Pancreas (tissue), 10 donors: ENCODE data around the gene STRN4. TPM values are rescaled to one million over a fixed set of nuclear protein-coding genes. Genes with fewer than 3 reads are reported as not detected.

ENCODE experiments used
- ATAC-seq, 4 donors: fragments of 200-7000 bp; cut with Tn5 transposase; one replicate each; pipeline versions ENCODE4 v1.8.0 to v1.9.1; 2020; ENCODE audit warnings: mild to moderate bottlenecking in 4 of 4, moderate library complexity in 4 of 4
- DNase-seq, 6 donors: peaks; one replicate each; pipeline ENCODE4 v3.0.0-alpha.2; 2020
- FAIRE-seq: peaks from 2 replicates; lab custom pipeline; 2012; peaks lifted over from hg19 to GRCh38; lab: Jason Lieb, UNC
- H3K27ac ChIP-seq, 4 donors: fragments of 200-600 bp; sonication (generic); 1 replicate in 3 of 4; 2 replicates in 1 of 4; pipeline versions ENCODE4 v1.5.0 to v1.8.0; 2020
- H3K27me3 ChIP-seq, 4 donors: fragments of 200-600 bp; one replicate each; pipeline ENCODE4 v1.8.0; 2021
- H3K36me3 ChIP-seq, 3 donors: fragments of 200-600 bp; sonication (generic) in 1 of 3; one replicate each; pipeline versions ENCODE4 v1.5.0 to v1.8.0; 2020 to 2021
- H3K4me1 ChIP-seq, 3 donors: fragments of 200-600 bp; one replicate each; pipeline ENCODE4 v1.8.0; 2021
- H3K4me3 ChIP-seq, 4 donors: fragments of 200-600 bp; sonication (generic) in 2 of 4; one replicate each; pipeline versions ENCODE4 v1.5.0 to v1.8.0; 2020 to 2021
- H3K9me3 ChIP-seq, 4 donors: fragments of 200-600 bp; one replicate each; pipeline ENCODE4 v1.8.0; 2021
- CTCF ChIP-seq, 4 donors: fragments of 200-600 bp; sonication (generic) in 3 of 4; IDR thresholded peaks; one replicate each; pipeline versions ENCODE4 v1.5.0 to v1.8.0; 2021; ENCODE audit warnings: antibody characterized with exemption in 4 of 4
- WGBS, 2 donors: extraction: QIAGEN DNeasy Blood & Tissue Kit; methylation state at CpG; one replicate each; pipeline ENCODE4 v1.1.7; 2013; 5-methylcytosine and 5-hydroxymethylcytosine counted together
- intact Hi-C, 3 donors: fragments of 100-400 bp; cut with DNase I; formaldehyde crosslinking; loops; one replicate each; pipeline versions ENCODE4 v1.11.1 to v1.14.2; 2022
- polyA plus RNA-seq, 2 donors: library from polyadenylated mRNA; stranded (reverse); fragments of 200-250 nt; gene quantifications; one replicate each; pipeline ENCODE4 v1.2.3, GENCODE V29; 2013
- total RNA-seq, 6 donors: library from RNA; stranded (reverse); fragmentation: NEBNext Ultra II Directional in 4 of 6; extraction: Animal tissue kit (Norgen Biotek cat#: 25700) in 4 of 6; gene quantifications; one replicate each; pipeline versions ENCODE4 v1.2.1 to v1.2.4, GENCODE V29; 2021 to 2023
- donor health status: healthy with polysubstance abuse.
- donor health status: DM: no; HTN: no; CAD: no; lungs with moderate emphysema.
- donor health status: DM: no; HTN: no; CAD: no.
- donor health status: control.
- donor health status: control.
- donor health status: Bipolar disorder and iron deficiency.
- donor health status: DM: yes; HTN: yes; CAD: no.
- donor health status: DM: no; HTN: no; CAD: no.
- donor health status: DM: no; HTN: no; CAD: no.
- donor health status: DM: yes; HTN: yes; CAD: no.

Gene STRN4
- total and polyA plus RNA-seq, 8 donors: 26.4 to 48.0 (median 37.7) TPM

GRCh38 chr19:46696866-46697203 is 49.4 kb downstream of the STRN4 start:
- Histone ChIP-seq H3K4me3 (no peak overlapping the region), H3K27ac (no peak overlapping the region), H3K36me3 (peaks cover 0 to 48% (median 29%) of the 10 kb centered on the region in 3 donors), H3K4me1 (no peaks in the 10 kb centered on the region), H3K9me3 (no peaks in the 10 kb centered on the region), H3K27me3 (no peaks in the 10 kb centered on the region)
- no peak for TF ChIP-seq CTCF (IDR thresholded peaks at IDR 0.05)
- WGBS, 2 donors: 74 to 83% methylated on average over 9 of the region's 9 CpGs
- peak in 1 of 6 donors; percentile 30 for DNase-seq
- intact Hi-C loops: no loop called here
- no peak for ATAC-seq
- no peak for FAIRE-seq

- FAIRE-seq (no peak), ATAC-seq (no peak), DNase-seq (no peak)
- H3K27ac ChIP-seq: no peak overlapping the region
- no peaks in the 10 kb centered on the region for H3K4me1 ChIP-seq
- no peak overlapping the region for H3K4me3 ChIP-seq
- WGBS, 2 donors: 95 to 96% methylated on average over 10 of the region's 10 CpGs
- no peak for TF ChIP-seq CTCF (IDR thresholded peaks at IDR 0.05)
- H3K36me3 ChIP-seq: peaks cover 0 to 55% (median 35%) of the 10 kb centered on the region in 3 donors
- H3K9me3 ChIP-seq: no peaks in the 10 kb centered on the region
- intact Hi-C loops: no loop called here
- no peaks in the 10 kb centered on the region for H3K27me3 ChIP-seq
Observed at GRCh38 chr19:46696052-46696451, 50.2 kb downstream of the STRN4 start.

GRCh38 chr19:46693760-46694159 is 52.5 kb downstream of the STRN4 start:
- Histone ChIP-seq H3K4me1 (no peaks in the 10 kb centered on the region), H3K27ac (no peak overlapping the region), H3K9me3 (no peaks in the 10 kb centered on the region), H3K27me3 (no peaks in the 10 kb centered on the region), H3K36me3 (peaks cover 0 to 58% (median 39%) of the 10 kb centered on the region in 3 donors), H3K4me3 (no peak overlapping the region)
- intact Hi-C loops: no loop called here
- ATAC-seq: no peak
- no peak for TF ChIP-seq CTCF (IDR thresholded peaks at IDR 0.05)
- no peak for FAIRE-seq
- WGBS, 2 donors: 93 to 97% methylated on average over 22 of the region's 22 CpGs
- DNase-seq: no peak

GRCh38 chr19:46692918-46693722 is 53.1 kb downstream of the STRN4 start:
- FAIRE-seq (no peak), DNase-seq (no peak), ATAC-seq (no peak)
- WGBS, 2 donors: 92 to 94% methylated on average over 4 of the region's 4 CpGs
- Histone ChIP-seq H3K36me3 (peaks cover 0 to 59% (median 39%) of the 10 kb centered on the region in 3 donors), H3K27ac (no peak overlapping the region), H3K9me3 (no peaks in the 10 kb centered on the region), H3K4me1 (no peaks in the 10 kb centered on the region), H3K27me3 (no peaks in the 10 kb centered on the region), H3K4me3 (no peak overlapping the region)
- intact Hi-C loops: no loop called here
- no peak for TF ChIP-seq CTCF (IDR thresholded peaks at IDR 0.05)

GRCh38 chr19:46691948-46692347 is 54.3 kb downstream of the STRN4 start:
- no peaks in the 10 kb centered on the region for H3K27me3 ChIP-seq
- no peaks in the 10 kb centered on the region for H3K4me1 ChIP-seq
- no peak for TF ChIP-seq CTCF (IDR thresholded peaks at IDR 0.05)
- ATAC-seq (no peak), FAIRE-seq (no peak), DNase-seq (no peak)
- H3K27ac ChIP-seq: no peak overlapping the region
- no peak overlapping the region for H3K4me3 ChIP-seq
- intact Hi-C loops: no loop called here
- H3K36me3 ChIP-seq: peaks cover 0 to 66% (median 39%) of the 10 kb centered on the region in 3 donors
- H3K9me3 ChIP-seq: no peaks in the 10 kb centered on the region
- WGBS, 2 donors: 89 to 95% methylated on average over 2 of the region's 2 CpGs
